ENCODE measurements around the gene ARFIP2. TPM values are rescaled to one million over a fixed set of nuclear protein-coding genes. Genes with fewer than 3 reads are reported as not detected.

ARFIP2 gene
- total RNA-seq, 4 donors from 2014 or later = 86.7 to 124 (median 96.2) TPM

GRCh38 chr11:6433998-6434660 is 47.0 kb downstream of the ARFIP2 start:
- Histone ChIP-seq H3K4me1 (no peaks in the 10 kb centered on the region), H3K9me3 (no peaks in the 10 kb centered on the region), H3K4me3 (replicated peaks in 1 of 3) (no peak overlapping the region), H3K27me3 (no peaks in the 10 kb centered on the region), H3K36me3 (no peaks in the 10 kb centered on the region), H3K27ac (no peak overlapping the region)
- WGBS, 2 donors = 54 to 56% methylated on average over 5 of the region's 5 CpGs
- intact Hi-C loops (cut with DNase I) = no loop called here
- TF ChIP-seq POLR2A (IDR thresholded peaks at IDR 0.05) = no peak
- no peak for DNase-seq

GRCh38 chr11:6431861-6432260 is 49.3 kb downstream of the ARFIP2 start:
- TF ChIP-seq CTCF (IDR thresholded peaks at IDR 0.05) = no peak
- TF ChIP-seq POLR2A (IDR thresholded peaks at IDR 0.05) = no peak
- 77 to 94% methylated on average over 3 of the region's 3 CpGs for WGBS, 2 donors
- Histone ChIP-seq H3K27ac (no peak overlapping the region), H3K27me3 (no peaks in the 10 kb centered on the region), H3K4me1 (no peaks in the 10 kb centered on the region), H3K36me3 (no peaks in the 10 kb centered on the region), H3K9me3 (no peaks in the 10 kb centered on the region), H3K4me3 (replicated peaks in 1 of 3) (no peak overlapping the region)
- DNase-seq = no peak
- intact Hi-C loops (cut with DNase I) = no loop called here

DNA sequence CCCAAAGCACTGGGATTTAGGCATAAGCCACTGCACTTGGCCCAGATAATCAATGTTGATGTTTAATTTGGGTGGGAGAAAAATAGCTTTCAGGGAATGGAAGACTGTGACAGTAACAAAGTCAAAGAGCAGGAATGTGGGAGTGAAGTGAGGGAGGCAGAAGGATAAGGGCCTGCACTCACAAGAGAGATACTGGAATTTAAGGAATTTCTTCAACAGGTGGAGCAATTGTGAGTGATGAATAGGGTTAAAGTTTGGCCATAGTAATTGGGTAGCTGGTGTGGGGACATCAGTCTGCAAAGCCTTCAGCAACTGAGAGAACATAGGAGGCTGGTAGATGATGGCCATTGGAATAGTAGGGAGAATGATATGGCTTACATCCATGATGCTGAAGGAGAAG is 53.6 kb downstream of the ARFIP2 start:
- H3K9me3 ChIP-seq = no peaks in the 10 kb centered on the region
- H3K27ac ChIP-seq = no peak overlapping the region
- no peaks in the 10 kb centered on the region for H3K4me1 ChIP-seq
- no peaks in the 10 kb centered on the region for H3K36me3 ChIP-seq
- H3K27me3 ChIP-seq = no peaks in the 10 kb centered on the region
- H3K4me3 ChIP-seq (replicated peaks in 1 of 3) = no peak overlapping the region
- DNase-seq = no peak
- intact Hi-C loops (cut with DNase I) = no loop called here
- TF ChIP-seq POLR2A (IDR thresholded peaks at IDR 0.05) (no peak), CTCF (IDR thresholded peaks at IDR 0.05) (no peak)

Other genes starting within 250 kb of the ARFIP2 start
- 10 to 100 TPM; 37.1 to 60.8 (median 43.6) TPM for gene FHIP1B, start 246.7 kb downstream of the ARFIP2 start, total RNA-seq
- gene CNGA4, start 242.2 kb downstream of the ARFIP2 start, total RNA-seq = under 1 TPM in 2 of 4 donors, not detected in 2; 0.39 to 0.67 TPM
- 1 to 10 TPM in 1 of 4 donors, not detected in 3; 1.0 TPM for gene CCKBR, start 221.5 kb downstream of the ARFIP2 start, total RNA-seq
- 10 to 100 TPM; 18.6 to 36.5 (median 30.1) TPM for gene CAVIN3, start 160.8 kb downstream of the ARFIP2 start, total RNA-seq
- gene SMPD1, start 90.9 kb downstream of the ARFIP2 start, total RNA-seq = 10 to 100 TPM; 39.6 to 82.4 (median 57.6) TPM
- 10 to 100 TPM; 36.4 to 54.1 (median 45.4) TPM for gene APBB1, start 62.2 kb downstream of the ARFIP2 start, total RNA-seq
- under 1 TPM in 2 of 4 donors, not detected in 2; 0.33 to 0.67 TPM for gene HPX, start 40.3 kb downstream of the ARFIP2 start, total RNA-seq
- 10 to 100 TPM; 11.0 to 20.8 (median 14.6) TPM for gene TRIM3, start 7.4 kb downstream of the ARFIP2 start, total RNA-seq
- gene TIMM10B, start 170 bp upstream of the ARFIP2 start, total RNA-seq = 10 to 100 TPM; 42.1 to 72.0 (median 56.3) TPM
- gene DNHD1, start 15.9 kb upstream of the ARFIP2 start, total RNA-seq = 10 to 100 TPM; 10.9 to 21.8 (median 14.9) TPM
- gene RRP8, start 122.3 kb upstream of the ARFIP2 start, total RNA-seq = 10 to 100 TPM; 12.9 to 36.7 (median 18.8) TPM
- gene ILK, start 122.4 kb upstream of the ARFIP2 start, total RNA-seq = 100 to 1,000 TPM; 101 to 144 (median 121) TPM
- 100 to 1,000 TPM in 3 of 4 donors, 10 to 100 TPM in 1; 96.6 to 113 (median 108) TPM for gene TAF10, start 130.9 kb upstream of the ARFIP2 start, total RNA-seq
- 10 to 100 TPM; 51.3 to 97.3 (median 69.1) TPM for gene TPP1, start 138.1 kb upstream of the ARFIP2 start, total RNA-seq
- 10 to 100 TPM in 1 of 4 donors, 1 to 10 TPM in 3; 5.6 to 14.4 (median 9.6) TPM for gene DCHS1, start 174.5 kb upstream of the ARFIP2 start, total RNA-seq
- gene MRPL17, start 202.0 kb upstream of the ARFIP2 start, total RNA-seq = 100 to 1,000 TPM in 2 of 4 donors, 10 to 100 TPM in 2; 37.8 to 579 (median 144) TPM

All from thyroid gland (tissue), 4 donors.